Neutrophil (primary cell): ENCODE data around the gene IBA57.
"Not testable (repeated sequence)": the region's sequence is repeated elsewhere in the genome, so short reads cannot be mapped to it uniquely, and the experiment has no call there.

ENCODE experiments used
- H3K27ac ChIP-seq: fragments of 200-600 bp; sonication (generic); 2 replicates; pipeline ENCODE4 v1.5.1; 2016; ENCODE audit warnings: mild to moderate bottlenecking, moderate library complexity
- H3K27me3 ChIP-seq: fragments of 200-600 bp; sonication (generic); 2 replicates; pipeline ENCODE4 v1.6.0; 2016; ENCODE audit warnings: mild to moderate bottlenecking
- H3K36me3 ChIP-seq: fragments of 200-600 bp; sonication (generic); 2 replicates; pipeline ENCODE4 v1.5.1; 2017
- H3K4me1 ChIP-seq, 2 experiments: fragments of 200-600 bp in 1 of 2; sonication (generic) in 1 of 2; 1 replicate in 1 of 2; 2 replicates in 1 of 2; pipeline versions ENCODE4 v1.5.1 to v1.6.1; 2013 to 2016; ENCODE audit warnings: low read depth in 1 of 2, low read length in 1 of 2, mild to moderate bottlenecking in 1 of 2, moderate library complexity in 1 of 2; ENCODE audit not compliant: control insufficient read depth in 1 of 2, insufficient read depth in 1 of 2
- H3K4me3 ChIP-seq, 2 experiments: fragments of 200-600 bp in 1 of 2; sonication (generic) in 1 of 2; 1 replicate in 1 of 2; 2 replicates in 1 of 2; pipeline ENCODE4 v1.5.1; 2013 to 2016; ENCODE audit warnings: low read depth in 1 of 2, low read length in 1 of 2, mild to moderate bottlenecking in 1 of 2, moderate library complexity in 1 of 2
- H3K9me3 ChIP-seq: fragments of 200-600 bp; sonication (generic); 2 replicates; pipeline ENCODE4 v1.5.1; 2016
- CTCF ChIP-seq: fragments of 200-600 bp; sonication (generic); IDR thresholded peaks from 2 replicates; pipeline ENCODE4 v1.5.1; 2016; ENCODE audit warnings: antibody characterized with exemption

Gene IBA57

GRCh38 chr1:228219962-228220780, 54.6 kb downstream of the IBA57 start:
- Histone ChIP-seq H3K9me3 (no peaks in the 10 kb centered on the region), H3K4me1 (no peaks in the 10 kb centered on the region), H3K4me3 (no peak overlapping the region), H3K27ac (no peak overlapping the region), H3K36me3 (no peaks in the 10 kb centered on the region), H3K27me3 (peaks cover under 1% of the 10 kb centered on the region)
- TF ChIP-seq CTCF: no peak

- H3K36me3 ChIP-seq: not testable (repeated sequence)
These were observed 55.5 kb downstream of the IBA57 start for GRCh38 chr1:228221097-228221496.

GRCh38 chr1:228222548-228222947, 56.9 kb downstream of the IBA57 start:
- H3K27ac ChIP-seq: no peak overlapping the region
- no peaks in the 10 kb centered on the region for H3K27me3 ChIP-seq
- no peak for TF ChIP-seq CTCF
- no peaks in the 10 kb centered on the region for H3K4me1 ChIP-seq
- H3K4me3 ChIP-seq: no peak overlapping the region
- H3K9me3 ChIP-seq: no peaks in the 10 kb centered on the region
- no peaks in the 10 kb centered on the region for H3K36me3 ChIP-seq

More at GRCh38 chr1:228221097-228221496, 55.5 kb downstream of the IBA57 start:
- not testable (repeated sequence) for H3K9me3 ChIP-seq, H3K27me3 ChIP-seq, H3K27ac ChIP-seq, H3K4me3 ChIP-seq, H3K4me1 ChIP-seq

GRCh38 chr1:228224198-228225164, 58.9 kb downstream of the IBA57 start:
- Histone ChIP-seq H3K4me3 (no peak overlapping the region), H3K9me3 (no peaks in the 10 kb centered on the region), H3K27me3 (no peaks in the 10 kb centered on the region), H3K27ac (no peak overlapping the region), H3K36me3 (no peaks in the 10 kb centered on the region), H3K4me1 (no peaks in the 10 kb centered on the region)
- no peak for TF ChIP-seq CTCF

GRCh38 chr1:228225165-228225710, 59.6 kb downstream of the IBA57 start:
- Histone ChIP-seq H3K27ac (no peak overlapping the region), H3K4me3 (no peak overlapping the region), H3K36me3 (no peaks in the 10 kb centered on the region), H3K4me1 (no peaks in the 10 kb centered on the region), H3K27me3 (no peaks in the 10 kb centered on the region), H3K9me3 (no peaks in the 10 kb centered on the region)
- TF ChIP-seq CTCF: no peak
